GM12878 (cell line): ENCODE results near the gene STK10. TPM values are rescaled to one million over a fixed set of nuclear protein-coding genes. Genes with fewer than 3 reads are reported as not detected.
"Not testable (repeated sequence)": the region's sequence is repeated elsewhere in the genome, so short reads cannot be mapped to it uniquely, and the experiment has no call there.

ENCODE experiments used
- ATAC-seq: fragments of 200-7000 bp; cut with Tn5 transposase; 3 replicates; pipeline ENCODE4 v1.9.1; 2020; ENCODE audit warnings: mild to moderate bottlenecking, moderate library complexity
- BruUV-seq: library from RNA; stranded (reverse); fragments of 400-500 nt; replicated peaks from 2 replicates; lab custom pipeline; 2021; lab: Mats Ljungman, UMichigan
- CTCF ChIA-PET: fragments of 300-600 bp; sonication (Branson Sonifier 250); formaldehyde crosslinking; extraction: SDS; loops from one replicate; lab custom pipeline; 2021; ENCODE audit warnings: inconsistent platforms; lab: Yijun Ruan, JAX
- POLR2A ChIA-PET: fragments of 350-600 bp; formaldehyde crosslinking; extraction: SDS; loops from one replicate; lab custom pipeline; 2021; ENCODE audit warnings: inconsistent platforms; lab: Charles Lee
- RAD21 ChIA-PET: fragments of 300-600 bp; sonication (Branson Sonifier 250); formaldehyde crosslinking; loops from one replicate; lab custom pipeline; 2023; ENCODE audit warnings: antibody characterized with exemption; ENCODE audit not compliant: unreplicated experiment; lab: Charles Lee
- SMC1A ChIA-PET: fragments of 300-600 bp; sonication (Branson Sonifier 250); formaldehyde crosslinking; loops from one replicate; lab custom pipeline; 2023; ENCODE audit not compliant: unreplicated experiment, uncharacterized antibody; lab: Charles Lee
- DNase-seq: peaks from one replicate; pipeline ENCODE4 v3.0.0-alpha.2; 2011; ENCODE audit warnings: low read depth, low spot score
- FAIRE-seq: peaks from 3 replicates; lab custom pipeline; 2011; peaks lifted over from hg19 to GRCh38; lab: Jason Lieb, UNC
- H2AFZ ChIP-seq: 2 replicates; pipeline ENCODE4 v1.6.0; 2011; ENCODE audit warnings: low read depth, low read length, control low read depth; ENCODE audit not compliant: control insufficient read depth
- H3K27ac ChIP-seq: 2 replicates; pipeline ENCODE4 v1.5.1; 2011; ENCODE audit warnings: control low read depth; ENCODE audit not compliant: control insufficient read depth, insufficient read depth
- H3K27me3 ChIP-seq, 2 experiments: replicated peaks in 1 of 2; 2 replicates each; pipeline versions ENCODE4 v1.6.0 to v1.6.1; 2011; ENCODE audit warnings: low read length in 1 of 2; ENCODE audit not compliant: control insufficient read depth in 2 of 2, insufficient read depth in 2 of 2
- H3K36me3 ChIP-seq, 2 experiments: 2 replicates each; pipeline ENCODE4 v1.5.1; 2011; ENCODE audit warnings: low read length in 1 of 2; ENCODE audit not compliant: control insufficient read depth in 2 of 2, insufficient read depth in 2 of 2
- H3K4me1 ChIP-seq: 2 replicates; pipeline ENCODE4 v1.6.1; 2011; ENCODE audit warnings: mild to moderate bottlenecking, low read length, moderate library complexity, mixed read lengths; ENCODE audit not compliant: control insufficient read depth, insufficient read depth
- H3K4me2 ChIP-seq: 2 replicates; pipeline ENCODE4 v1.6.0; 2011; ENCODE audit warnings: control low read depth; ENCODE audit not compliant: control insufficient read depth, insufficient read depth
- H3K4me3 ChIP-seq: fragments of 200-600 bp; sonication (generic); 2 replicates; pipeline ENCODE4 v1.5.1; 2016
- H3K79me2 ChIP-seq: 2 replicates; pipeline ENCODE4 v1.6.0; 2011; ENCODE audit warnings: low read length; ENCODE audit not compliant: control insufficient read depth, insufficient read depth
- H3K9ac ChIP-seq: 2 replicates; pipeline ENCODE4 v1.8.0; 2011; ENCODE audit warnings: low read length, control low read depth, mixed read lengths; ENCODE audit not compliant: control insufficient read depth, insufficient read depth
- H3K9me3 ChIP-seq: replicated peaks from 3 replicates; pipeline ENCODE4 v1.5.1; 2011; ENCODE audit warnings: mild to moderate bottlenecking, low read length; ENCODE audit not compliant: control insufficient read depth, insufficient read depth
- H4K20me1 ChIP-seq: 2 replicates; pipeline ENCODE4 v1.6.0; 2011; ENCODE audit not compliant: control insufficient read depth, insufficient read depth
- CBFB ChIP-seq: IDR thresholded peaks from 2 replicates; pipeline ENCODE4 v1.6.1; 2016; ENCODE audit warnings: antibody characterized with exemption, low read depth
- DPF2 ChIP-seq: fragments of 450-650 bp; IDR thresholded peaks from 2 replicates; pipeline ENCODE4 v1.6.1; 2017; ENCODE audit warnings: mild to moderate bottlenecking
- KAT2A ChIP-seq: conservative IDR thresholded peaks from 2 replicates; pipeline ENCODE4 v1.6.1; 2011; ENCODE audit warnings: low read depth, low read length; ENCODE audit not compliant: control insufficient read depth
- NR2F1 ChIP-seq: fragments of 450-650 bp; conservative IDR thresholded peaks from 2 replicates; pipeline ENCODE4 v1.6.1; 2017; ENCODE audit warnings: mild to moderate bottlenecking
- SREBF1 ChIP-seq: IDR thresholded peaks from 2 replicates; pipeline ENCODE4 v1.6.1; 2012; ENCODE audit warnings: mild to moderate bottlenecking, low read length
- ZNF274 ChIP-seq: IDR thresholded peaks from one replicate; pipeline ENCODE4 v1.8.0; 2011; ENCODE audit not compliant: insufficient read length, insufficient read depth
- whole genome bisulfite sequencing: methylation state at CpG from one replicate; pipeline ENCODE4 v1.1.6; 2016; ENCODE audit warnings: low lambda C conversion rate; ENCODE audit not compliant: insufficient replicate concordance, insufficient coverage; ENCODE audit errors: missing lambda C conversion rate; 5-methylcytosine and 5-hydroxymethylcytosine counted together
- in situ Hi-C: fragments of 300-500 bp; cut with MboI; formaldehyde crosslinking; loops from 9 replicates; pipeline ENCODE4 v1.14.3; 2018; ENCODE audit warnings: mixed read lengths
- intact Hi-C: fragments of 100-400 bp; cut with micrococcal nuclease; formaldehyde crosslinking; loops from one replicate; pipeline ENCODE4 v1.14.2; 2022; ENCODE audit not compliant: unreplicated experiment
- polyA plus RNA-seq, 11 experiments: library from polyadenylated mRNA; depleted of rRNA in 4 of 11; unstranded in 6 of 11; stranded (reverse) in 5 of 11; fragments of >200 nt; fragmentation: Nextera tagmentation in 4 of 11; fragmentation: Illumina TruSeq in 1 of 11; extraction: Ambion mirVana in 4 of 11; extraction: Trizol in 1 of 11; gene quantifications; 1 replicate in 1 of 11; 2 replicates in 10 of 11; pipeline versions ENCODE4 v1.2.1 to v1.2.3, GENCODE V29; 2011 to 2016; ENCODE audit warnings: inconsistent platforms in 2 of 11, missing spikeins in 2 of 11, low read depth in 1 of 11
- total RNA-seq, 4 experiments: library from RNA; depleted of rRNA in 3 of 4; stranded (reverse); fragments of >200 nt in 3 of 4; fragmentation: Illumina TruSeq in 1 of 4; extraction: Trizol in 1 of 4; gene quantifications; 2 replicates each; pipeline versions ENCODE4 v1.2.1 to v1.2.3, GENCODE V29; 2013 to 2021
- TF ChIP-seq, protein P1 (sequence below): fragments of 150-350 bp; IDR thresholded peaks from 2 replicates; pipeline ENCODE4 v1.6.1; 2016; ENCODE audit warnings: low read depth, low read length
- TF ChIP-seq, protein P2 (sequence below): fragments of 450-650 bp; IDR thresholded peaks from 2 replicates; pipeline ENCODE4 v1.6.1; 2016; ENCODE audit warnings: mild to moderate bottlenecking
- TF ChIP-seq, protein P3 (sequence below): fragments of 450-650 bp; IDR thresholded peaks from 2 replicates; pipeline ENCODE4 v1.6.1; 2017; ENCODE audit warnings: mild to moderate bottlenecking

Gene STK10
- total and polyA plus RNA-seq, 10 of the 15 experiments (the other 5 are each of a cell fraction or from before 2014, with no cell fraction given), result 14.2 to 96.4 (median 50.6) TPM

DNA sequence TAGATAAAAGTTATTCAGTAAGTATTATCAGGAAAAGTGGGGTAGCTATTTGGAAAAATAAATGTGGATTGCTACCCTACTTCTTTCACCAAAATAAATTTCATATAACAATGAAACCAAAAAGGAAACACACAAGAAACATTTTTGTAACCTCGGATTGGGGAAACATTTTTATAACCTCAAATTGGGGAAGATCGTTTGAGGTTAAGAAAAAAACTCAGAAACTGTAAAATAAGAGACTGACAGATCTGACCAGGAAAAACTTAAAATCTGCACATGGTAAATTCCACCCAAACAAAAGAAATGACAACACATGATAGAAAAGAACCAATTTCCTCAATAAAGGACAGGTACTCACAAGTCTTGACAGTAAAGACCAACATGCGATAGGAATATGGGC is 19.5 kb upstream of the STK10 start:
- no peaks in the 10 kb centered on the region for H3K9me3 ChIP-seq
- no peak overlapping the region for H3K9ac ChIP-seq
- ChIA-PET RAD21 (no interaction called here), SMC1A (interaction anchor here (0.6 kb wide), 1 partner anchor 68 kb away, joined by 3 read pairs; no protein-coding TSS in a partner anchor), CTCF (no interaction called here), POLR2A (no interaction called here)
- H3K27ac ChIP-seq, result no peak overlapping the region
- FAIRE-seq (no peak), DNase-seq (no peak), ATAC-seq (no peak)
- BruUV-seq, result no TSS peak
- H2AFZ ChIP-seq, result no peak overlapping the region
- no peak overlapping the region for H3K4me3 ChIP-seq
- H3K4me2 ChIP-seq, result no peak overlapping the region
- WGBS, result 47% methylated on average over 3 of the region's 3 CpGs
- TF ChIP-seq, protein P1, sequence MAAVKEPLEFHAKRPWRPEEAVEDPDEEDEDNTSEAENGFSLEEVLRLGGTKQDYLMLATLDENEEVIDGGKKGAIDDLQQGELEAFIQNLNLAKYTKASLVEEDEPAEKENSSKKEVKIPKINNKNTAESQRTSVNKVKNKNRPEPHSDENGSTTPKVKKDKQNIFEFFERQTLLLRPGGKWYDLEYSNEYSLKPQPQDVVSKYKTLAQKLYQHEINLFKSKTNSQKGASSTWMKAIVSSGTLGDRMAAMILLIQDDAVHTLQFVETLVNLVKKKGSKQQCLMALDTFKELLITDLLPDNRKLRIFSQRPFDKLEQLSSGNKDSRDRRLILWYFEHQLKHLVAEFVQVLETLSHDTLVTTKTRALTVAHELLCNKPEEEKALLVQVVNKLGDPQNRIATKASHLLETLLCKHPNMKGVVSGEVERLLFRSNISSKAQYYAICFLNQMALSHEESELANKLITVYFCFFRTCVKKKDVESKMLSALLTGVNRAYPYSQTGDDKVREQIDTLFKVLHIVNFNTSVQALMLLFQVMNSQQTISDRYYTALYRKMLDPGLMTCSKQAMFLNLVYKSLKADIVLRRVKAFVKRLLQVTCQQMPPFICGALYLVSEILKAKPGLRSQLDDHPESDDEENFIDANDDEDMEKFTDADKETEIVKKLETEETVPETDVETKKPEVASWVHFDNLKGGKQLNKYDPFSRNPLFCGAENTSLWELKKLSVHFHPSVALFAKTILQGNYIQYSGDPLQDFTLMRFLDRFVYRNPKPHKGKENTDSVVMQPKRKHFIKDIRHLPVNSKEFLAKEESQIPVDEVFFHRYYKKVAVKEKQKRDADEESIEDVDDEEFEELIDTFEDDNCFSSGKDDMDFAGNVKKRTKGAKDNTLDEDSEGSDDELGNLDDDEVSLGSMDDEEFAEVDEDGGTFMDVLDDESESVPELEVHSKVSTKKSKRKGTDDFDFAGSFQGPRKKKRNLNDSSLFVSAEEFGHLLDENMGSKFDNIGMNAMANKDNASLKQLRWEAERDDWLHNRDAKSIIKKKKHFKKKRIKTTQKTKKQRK, result no peak
- no peak for TF ChIP-seq ZNF274
- no peak for TF ChIP-seq CBFB
- no peak for TF ChIP-seq KAT2A
- TF ChIP-seq, protein P2, sequence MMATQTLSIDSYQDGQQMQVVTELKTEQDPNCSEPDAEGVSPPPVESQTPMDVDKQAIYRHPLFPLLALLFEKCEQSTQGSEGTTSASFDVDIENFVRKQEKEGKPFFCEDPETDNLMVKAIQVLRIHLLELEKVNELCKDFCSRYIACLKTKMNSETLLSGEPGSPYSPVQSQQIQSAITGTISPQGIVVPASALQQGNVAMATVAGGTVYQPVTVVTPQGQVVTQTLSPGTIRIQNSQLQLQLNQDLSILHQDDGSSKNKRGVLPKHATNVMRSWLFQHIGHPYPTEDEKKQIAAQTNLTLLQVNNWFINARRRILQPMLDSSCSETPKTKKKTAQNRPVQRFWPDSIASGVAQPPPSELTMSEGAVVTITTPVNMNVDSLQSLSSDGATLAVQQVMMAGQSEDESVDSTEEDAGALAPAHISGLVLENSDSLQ, result no peak
- no peak for TF ChIP-seq SREBF1
- no peak for TF ChIP-seq DPF2
- TF ChIP-seq NR2F1, result no peak
- TF ChIP-seq, protein P3, sequence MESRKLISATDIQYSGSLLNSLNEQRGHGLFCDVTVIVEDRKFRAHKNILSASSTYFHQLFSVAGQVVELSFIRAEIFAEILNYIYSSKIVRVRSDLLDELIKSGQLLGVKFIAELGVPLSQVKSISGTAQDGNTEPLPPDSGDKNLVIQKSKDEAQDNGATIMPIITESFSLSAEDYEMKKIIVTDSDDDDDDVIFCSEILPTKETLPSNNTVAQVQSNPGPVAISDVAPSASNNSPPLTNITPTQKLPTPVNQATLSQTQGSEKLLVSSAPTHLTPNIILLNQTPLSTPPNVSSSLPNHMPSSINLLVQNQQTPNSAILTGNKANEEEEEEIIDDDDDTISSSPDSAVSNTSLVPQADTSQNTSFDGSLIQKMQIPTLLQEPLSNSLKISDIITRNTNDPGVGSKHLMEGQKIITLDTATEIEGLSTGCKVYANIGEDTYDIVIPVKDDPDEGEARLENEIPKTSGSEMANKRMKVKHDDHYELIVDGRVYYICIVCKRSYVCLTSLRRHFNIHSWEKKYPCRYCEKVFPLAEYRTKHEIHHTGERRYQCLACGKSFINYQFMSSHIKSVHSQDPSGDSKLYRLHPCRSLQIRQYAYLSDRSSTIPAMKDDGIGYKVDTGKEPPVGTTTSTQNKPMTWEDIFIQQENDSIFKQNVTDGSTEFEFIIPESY, result no peak
- in situ Hi-C loops (no loop called here), intact Hi-C loops (no loop called here)
- H4K20me1 ChIP-seq, result no peaks in the 10 kb centered on the region
- no peaks in the 10 kb centered on the region; the same call in none of the 2 replicates for H3K79me2 ChIP-seq
- no peaks in the 10 kb centered on the region for H3K4me1 ChIP-seq
- H3K36me3 ChIP-seq, result peaks cover 0 to 13% of the 10 kb centered on the region in 2 experiments; a peak in 3 of 4 replicates
- H3K27me3 ChIP-seq, result no peaks in the 10 kb centered on the region

DNA sequence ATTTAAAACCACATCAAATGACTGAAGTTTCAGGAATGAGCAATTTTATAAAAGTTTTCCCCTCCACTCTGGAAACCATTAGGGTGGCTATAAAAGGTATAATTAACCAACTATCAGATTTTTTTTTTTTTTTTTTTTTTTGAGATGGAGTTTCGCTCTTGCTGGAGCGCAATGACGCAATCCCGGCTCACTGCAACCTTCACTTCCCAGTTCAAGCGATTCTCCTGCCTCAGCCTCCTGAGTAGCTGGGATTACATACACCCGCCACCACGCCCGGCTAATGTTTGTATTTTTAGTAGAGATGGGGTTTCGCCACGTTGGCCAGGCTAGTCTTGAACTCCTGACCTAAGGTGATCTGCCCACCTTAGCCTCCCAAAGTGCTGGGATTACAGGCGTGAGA is 18.0 kb upstream of the STK10 start:
- H3K4me2 ChIP-seq, H3K36me3 ChIP-seq, in situ Hi-C loops, H3K4me1 ChIP-seq, H3K27me3 ChIP-seq, H2AFZ ChIP-seq, intact Hi-C loops, FAIRE-seq, H3K4me3 ChIP-seq, ATAC-seq, H3K9me3 ChIP-seq, SMC1A ChIA-PET, POLR2A ChIA-PET, CTCF ChIA-PET, RAD21 ChIA-PET, DNase-seq, H3K79me2 ChIP-seq, H3K27ac ChIP-seq, H3K9ac ChIP-seq, BruUV-seq, H4K20me1 ChIP-seq: not testable (repeated sequence)
- WGBS, result 98% methylated on average over 7 of the region's 11 CpGs
